ENCODE results near the gene NRXN2. TPM values are rescaled to one million over a fixed set of nuclear protein-coding genes. Genes with fewer than 3 reads are reported as not detected.
A peak's percentile ranks its signal among the peaks of the same experiment; 100 is the strongest.

The NRXN2 gene
- total and polyA plus RNA-seq, 4 donors = 0.17 to 2.8 (median 1.4) TPM

DNA sequence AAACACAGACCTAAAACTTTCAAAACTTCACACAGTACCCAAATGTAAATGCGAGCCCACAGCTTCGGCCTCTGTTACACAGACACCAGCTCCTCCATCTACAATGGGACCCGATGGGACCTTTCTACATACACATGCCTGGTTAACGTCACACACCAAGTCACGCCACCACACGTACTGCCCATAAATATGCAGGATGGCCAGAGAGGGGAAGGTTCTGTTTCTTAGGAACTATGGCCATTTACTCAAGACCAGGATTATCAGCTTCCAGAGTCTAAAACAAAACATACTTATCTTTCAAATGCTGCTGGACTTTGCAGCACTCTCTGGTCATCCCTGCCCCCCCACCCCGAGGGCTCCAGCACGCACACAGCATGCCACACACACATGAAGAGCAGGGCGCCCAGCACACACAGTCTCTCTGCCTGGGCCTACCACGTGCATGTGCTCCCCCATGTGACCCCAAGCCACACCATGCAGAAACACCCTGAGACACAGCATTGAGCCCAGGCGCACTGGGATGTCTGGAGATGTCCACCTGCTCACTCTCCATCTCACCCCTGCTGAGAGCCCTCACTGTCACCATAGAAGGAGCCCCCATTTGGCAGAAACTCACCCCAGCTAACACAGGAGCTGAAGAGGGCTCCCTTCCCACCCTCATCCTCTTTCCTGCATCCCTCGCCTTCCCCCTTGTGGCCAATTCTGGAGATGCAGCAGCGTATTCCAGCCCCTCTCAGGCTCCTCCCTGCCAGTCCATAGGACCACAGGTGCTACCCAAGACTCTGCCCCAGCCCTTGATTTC is 70.2 kb downstream of the NRXN2 start:
- TF ChIP-seq, protein P1, sequence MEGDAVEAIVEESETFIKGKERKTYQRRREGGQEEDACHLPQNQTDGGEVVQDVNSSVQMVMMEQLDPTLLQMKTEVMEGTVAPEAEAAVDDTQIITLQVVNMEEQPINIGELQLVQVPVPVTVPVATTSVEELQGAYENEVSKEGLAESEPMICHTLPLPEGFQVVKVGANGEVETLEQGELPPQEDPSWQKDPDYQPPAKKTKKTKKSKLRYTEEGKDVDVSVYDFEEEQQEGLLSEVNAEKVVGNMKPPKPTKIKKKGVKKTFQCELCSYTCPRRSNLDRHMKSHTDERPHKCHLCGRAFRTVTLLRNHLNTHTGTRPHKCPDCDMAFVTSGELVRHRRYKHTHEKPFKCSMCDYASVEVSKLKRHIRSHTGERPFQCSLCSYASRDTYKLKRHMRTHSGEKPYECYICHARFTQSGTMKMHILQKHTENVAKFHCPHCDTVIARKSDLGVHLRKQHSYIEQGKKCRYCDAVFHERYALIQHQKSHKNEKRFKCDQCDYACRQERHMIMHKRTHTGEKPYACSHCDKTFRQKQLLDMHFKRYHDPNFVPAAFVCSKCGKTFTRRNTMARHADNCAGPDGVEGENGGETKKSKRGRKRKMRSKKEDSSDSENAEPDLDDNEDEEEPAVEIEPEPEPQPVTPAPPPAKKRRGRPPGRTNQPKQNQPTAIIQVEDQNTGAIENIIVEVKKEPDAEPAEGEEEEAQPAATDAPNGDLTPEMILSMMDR (IDR thresholded peaks at IDR 0.05; ENCODE audit: low read depth, low read length, missing input control) = peak; percentile 93
- TF ChIP-seq RAD21 (IDR thresholded peaks at IDR 0.05) = peak; percentile 92 to 95
- no peak for TF ChIP-seq HNF4G (IDR thresholded peaks at IDR 0.05)
- peaks cover 2 to 35% (median 22%) of the 10 kb centered on the region in 4 donors for H3K4me1 ChIP-seq (ENCODE audit: control insufficient read depth in 4 of 4, insufficient read depth in 4 of 4, low read length in 3 of 4)
- H3K27me3 ChIP-seq (ENCODE audit: control insufficient read depth in 4 of 4, insufficient read depth in 4 of 4, low read length in 3 of 4) = no peaks in the 10 kb centered on the region
- DNase-seq (ENCODE audit: low spot score) = peak; percentile 86
- WGBS = 51% methylated on average over 13 of the region's 13 CpGs
- H3K4me3 ChIP-seq (ENCODE audit: low read depth in 1 of 3, low read length in 3 of 3) = no peak overlapping the region
- no peaks in the 10 kb centered on the region for H3K36me3 ChIP-seq (ENCODE audit: control insufficient read depth in 4 of 4, insufficient read depth in 3 of 4, low read depth in 1 of 4, low read length in 3 of 4)
- no peaks in the 10 kb centered on the region for H3K9me3 ChIP-seq (ENCODE audit: control insufficient read depth in 4 of 4, low read length in 3 of 4)
- H3K27ac ChIP-seq (ENCODE audit: low read depth in 1 of 2, low read length in 2 of 2) = no peak overlapping the region
- no peak overlapping the region for H3K9ac ChIP-seq (ENCODE audit: low read depth in 1 of 2, low read length in 2 of 2)

DNA sequence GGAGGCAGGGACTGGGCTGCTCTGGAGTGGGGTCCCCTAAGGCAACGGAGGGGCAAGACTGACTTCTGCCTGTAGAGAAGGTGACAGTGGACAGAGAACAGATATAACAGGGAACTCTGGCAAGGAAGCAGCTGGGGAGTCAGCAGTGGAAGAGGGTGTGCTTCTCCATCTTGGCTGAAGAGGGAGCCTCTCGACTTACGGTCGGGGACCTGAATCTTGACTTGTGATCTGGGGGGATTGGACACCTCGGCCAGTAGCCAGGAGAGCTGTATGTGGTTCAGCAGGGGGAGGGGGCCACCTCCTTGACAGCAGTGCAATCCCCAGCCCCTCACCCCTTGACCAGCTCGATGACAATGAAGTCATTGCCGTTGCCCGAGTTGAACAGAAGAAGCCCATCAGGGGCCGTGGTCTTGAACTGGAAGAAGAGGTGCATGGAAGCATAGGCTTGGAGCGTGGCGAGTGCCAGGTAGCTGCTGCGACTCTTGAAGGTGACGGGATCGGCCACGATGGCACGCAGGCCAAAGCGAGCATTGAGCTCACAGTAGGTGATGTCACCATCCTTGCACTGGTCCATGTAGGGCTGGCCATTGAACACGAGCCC is 72.0 kb downstream of the NRXN2 start:
- no peak overlapping the region for H3K27ac ChIP-seq (ENCODE audit: low read depth in 1 of 2, low read length in 2 of 2)
- no peaks in the 10 kb centered on the region for H3K27me3 ChIP-seq (ENCODE audit: control insufficient read depth in 4 of 4, insufficient read depth in 4 of 4, low read length in 3 of 4)
- H3K9me3 ChIP-seq (ENCODE audit: control insufficient read depth in 4 of 4, low read length in 3 of 4) = no peaks in the 10 kb centered on the region
- 58% methylated on average over 18 of the region's 18 CpGs for WGBS
- TF ChIP-seq RXRA (IDR thresholded peaks at IDR 0.05) = no peak
- no peak for TF ChIP-seq FOXA2 (IDR thresholded peaks at IDR 0.05)
- TF ChIP-seq, protein P1 (IDR thresholded peaks at IDR 0.05; ENCODE audit: low read depth, low read length, missing input control) = peak; percentile 34
- no peak for TF ChIP-seq HNF4A (conservative IDR thresholded peaks at IDR 0.05)
- TF ChIP-seq, protein P2, sequence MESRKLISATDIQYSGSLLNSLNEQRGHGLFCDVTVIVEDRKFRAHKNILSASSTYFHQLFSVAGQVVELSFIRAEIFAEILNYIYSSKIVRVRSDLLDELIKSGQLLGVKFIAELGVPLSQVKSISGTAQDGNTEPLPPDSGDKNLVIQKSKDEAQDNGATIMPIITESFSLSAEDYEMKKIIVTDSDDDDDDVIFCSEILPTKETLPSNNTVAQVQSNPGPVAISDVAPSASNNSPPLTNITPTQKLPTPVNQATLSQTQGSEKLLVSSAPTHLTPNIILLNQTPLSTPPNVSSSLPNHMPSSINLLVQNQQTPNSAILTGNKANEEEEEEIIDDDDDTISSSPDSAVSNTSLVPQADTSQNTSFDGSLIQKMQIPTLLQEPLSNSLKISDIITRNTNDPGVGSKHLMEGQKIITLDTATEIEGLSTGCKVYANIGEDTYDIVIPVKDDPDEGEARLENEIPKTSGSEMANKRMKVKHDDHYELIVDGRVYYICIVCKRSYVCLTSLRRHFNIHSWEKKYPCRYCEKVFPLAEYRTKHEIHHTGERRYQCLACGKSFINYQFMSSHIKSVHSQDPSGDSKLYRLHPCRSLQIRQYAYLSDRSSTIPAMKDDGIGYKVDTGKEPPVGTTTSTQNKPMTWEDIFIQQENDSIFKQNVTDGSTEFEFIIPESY (IDR thresholded peaks at IDR 0.05) = no peak
- TF ChIP-seq TAF1 (conservative IDR thresholded peaks at IDR 0.05) = no peak
- peak in 1 of 2 donors; percentile 48 for TF ChIP-seq RAD21 (IDR thresholded peaks at IDR 0.05)
- H3K36me3 ChIP-seq (ENCODE audit: control insufficient read depth in 4 of 4, insufficient read depth in 3 of 4, low read depth in 1 of 4, low read length in 3 of 4) = no peaks in the 10 kb centered on the region
- H3K9ac ChIP-seq (ENCODE audit: low read depth in 1 of 2, low read length in 2 of 2) = no peak overlapping the region
- no peak for DNase-seq (ENCODE audit: low spot score)
- no peak overlapping the region for H3K4me3 ChIP-seq (ENCODE audit: low read depth in 1 of 3, low read length in 3 of 3)
- H3K4me1 ChIP-seq (ENCODE audit: control insufficient read depth in 4 of 4, insufficient read depth in 4 of 4, low read length in 3 of 4) = peaks cover 2 to 22% (median 11%) of the 10 kb centered on the region in 4 donors

DNA sequence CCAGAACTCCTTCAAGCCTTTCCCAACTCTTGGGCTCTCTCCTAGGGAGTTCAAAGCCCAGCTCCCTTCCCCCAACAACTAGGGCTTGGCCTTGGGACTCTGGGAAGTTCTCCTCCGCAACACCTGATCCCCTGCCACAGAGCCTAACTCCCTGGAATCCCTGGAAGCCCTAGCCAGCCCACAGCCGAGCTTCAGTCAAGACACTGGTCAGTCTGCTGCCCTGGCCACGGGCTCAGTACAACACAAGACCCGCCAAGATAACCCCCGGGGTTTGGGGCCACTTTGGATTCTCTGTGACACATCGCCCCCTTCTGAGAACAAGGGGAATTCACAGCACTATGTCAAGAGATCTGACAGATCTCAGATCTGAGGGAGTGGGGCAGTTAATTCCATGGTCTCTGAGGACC is 73.7 kb downstream of the NRXN2 start:
- Histone ChIP-seq H3K27me3 (ENCODE audit: control insufficient read depth in 4 of 4, insufficient read depth in 4 of 4, low read length in 3 of 4) (peaks cover 0 to 3% (median 1%) of the 10 kb centered on the region in 4 donors), H3K9ac (ENCODE audit: low read depth in 1 of 2, low read length in 2 of 2) (no peak overlapping the region), H3K4me3 (ENCODE audit: low read depth in 1 of 3, low read length in 3 of 3) (no peak overlapping the region), H3K9me3 (ENCODE audit: control insufficient read depth in 4 of 4, low read length in 3 of 4) (no peaks in the 10 kb centered on the region), H3K36me3 (ENCODE audit: control insufficient read depth in 4 of 4, insufficient read depth in 3 of 4, low read depth in 1 of 4, low read length in 3 of 4) (no peaks in the 10 kb centered on the region), H3K4me1 (ENCODE audit: control insufficient read depth in 4 of 4, insufficient read depth in 4 of 4, low read length in 3 of 4) (peaks cover 0 to 6% (median 2%) of the 10 kb centered on the region in 4 donors), H3K27ac (ENCODE audit: low read depth in 1 of 2, low read length in 2 of 2) (no peak overlapping the region)
- WGBS = 23% methylated on average over 6 of the region's 6 CpGs
- no peak for DNase-seq (ENCODE audit: low spot score)
- peak; percentile 71 to 79 for TF ChIP-seq RAD21 (IDR thresholded peaks at IDR 0.05)
- TF ChIP-seq JUND (IDR thresholded peaks at IDR 0.05) = no peak
- TF ChIP-seq, protein P3, sequence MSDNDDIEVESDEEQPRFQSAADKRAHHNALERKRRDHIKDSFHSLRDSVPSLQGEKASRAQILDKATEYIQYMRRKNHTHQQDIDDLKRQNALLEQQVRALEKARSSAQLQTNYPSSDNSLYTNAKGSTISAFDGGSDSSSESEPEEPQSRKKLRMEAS (IDR thresholded peaks at IDR 0.05) = no peak
- TF ChIP-seq NR2F2 (IDR thresholded peaks at IDR 0.05) = no peak
- TF ChIP-seq EGR1 (IDR thresholded peaks at IDR 0.05; ENCODE audit: low read depth in 2 of 2) = no peak
- TF ChIP-seq, protein P1 (IDR thresholded peaks at IDR 0.05; ENCODE audit: low read depth, low read length, missing input control) = peak; percentile 32

Data from liver (tissue), 9 donors.